Measurements from ENCODE around the gene PHLPP1. TPM values are rescaled to one million over a fixed set of nuclear protein-coding genes. Genes with fewer than 3 reads are reported as not detected.

The PHLPP1 gene
- total and polyA plus RNA-seq, 2 of the 4 experiments (the other 2 are of a cell fraction): 3.3 to 3.6 TPM

- Histone ChIP-seq H3K4me1 (ENCODE audit: control insufficient read depth, insufficient read depth, low read length) (no peaks in the 10 kb centered on the region), H4K8ac (ENCODE audit: low read depth in 2 of 2, low read length in 2 of 2) (no peak overlapping the region), H3K4me3 (ENCODE audit: insufficient read depth, low read depth, low read length) (no peak overlapping the region), H3K79me1 (ENCODE audit: low read depth in 1 of 2, low read length in 2 of 2) (no peaks in the 10 kb centered on the region), H3K18ac (ENCODE audit: low read depth, low read length) (no peak overlapping the region), H2BK5ac (ENCODE audit: low read depth, low read length, poor library complexity, severe bottlenecking) (no peak overlapping the region), H2BK15ac (ENCODE audit: low read depth, low read length) (no peak overlapping the region), H3K9me3 (ENCODE audit: control insufficient read depth, insufficient read depth, low read length) (peaks cover 8% of the 10 kb centered on the region), H2BK120ac (ENCODE audit: low read depth, low read length) (no peak overlapping the region), H3K23ac (ENCODE audit: low read depth, low read length) (no peak overlapping the region), H3K27ac (ENCODE audit: insufficient read depth, low read length) (no peak overlapping the region), H3K9ac (ENCODE audit: low read depth, low read length) (no peak overlapping the region), H3K4me2 (ENCODE audit: low read depth, low read length) (no peak overlapping the region), H3K27me3 (ENCODE audit: control insufficient read depth, insufficient read depth, low read length) (peaks cover 3% of the 10 kb centered on the region), H2BK20ac (ENCODE audit: low read depth, low read length) (no peak overlapping the region), H4K91ac (ENCODE audit: insufficient read depth, low read depth, low read length) (no peak overlapping the region), H2AK5ac (ENCODE audit: low read depth, low read length) (no peak overlapping the region), H2AFZ (replicated peaks; ENCODE audit: low read length, poor library complexity) (no peak overlapping the region), H3K4ac (ENCODE audit: low read depth, low read length) (no peak overlapping the region), H2AK9ac (replicated peaks; ENCODE audit: low read depth, low read length, poor library complexity) (no peak overlapping the region), H4K5ac (ENCODE audit: low read depth, low read length) (no peak overlapping the region), H3K56ac (ENCODE audit: extremely low read depth, insufficient read depth, low read length) (no peak overlapping the region), H3K36me3 (ENCODE audit: control insufficient read depth, insufficient read depth, low read length) (no peaks in the 10 kb centered on the region), H3K14ac (replicated peaks; ENCODE audit: low read depth, low read length) (no peak overlapping the region), H4K20me1 (ENCODE audit: insufficient read depth, low read length) (no peaks in the 10 kb centered on the region), H3K9me1 (ENCODE audit: insufficient read depth, low read length) (no peaks in the 10 kb centered on the region)
- in situ Hi-C loops (cut with MboI; ENCODE audit: low sequenced_read_pairs) (no loop called here), dilution Hi-C loops (cut with HindIII; ENCODE audit: low sequenced_read_pairs, unreplicated experiment) (no loop called here), intact Hi-C loops (cut with micrococcal nuclease) (no loop called here)
- no TSS peak for BruUV-seq (replicated peaks)
- 58% methylated on average over 4 of the region's 4 CpGs; no CpG with 5 or more reads in 1 of the 2 experiments for WGBS, 2 experiments (ENCODE audit: extremely low coverage in 2 of 2, insufficient read length in 1 of 2)
- TF ChIP-seq RAD21 (IDR thresholded peaks at IDR 0.05; ENCODE audit: low read length) (no peak), BHLHE40 (IDR thresholded peaks at IDR 0.05; ENCODE audit: low read depth, low read length) (no peak), RCOR1 (IDR thresholded peaks at IDR 0.05; ENCODE audit: insufficient replicate concordance, low read length) (no peak), USF2 (IDR thresholded peaks at IDR 0.05; ENCODE audit: low read depth, low read length) (no peak), MAZ (IDR thresholded peaks at IDR 0.05; ENCODE audit: borderline replicate concordance, low read depth, low read length) (no peak), MAFK (IDR thresholded peaks at IDR 0.05; ENCODE audit: low read depth, low read length) (no peak), MXI1 (IDR thresholded peaks at IDR 0.05; ENCODE audit: borderline replicate concordance, low read depth, low read length) (no peak)
- ChIA-PET CTCF (no interaction called here), POLR2A (ENCODE audit: unreplicated experiment) (no interaction called here)
- ATAC-seq (ENCODE audit: low read depth) (no peak), DNase-seq (no peak)
Observed at GRCh38 chr18:62683935-62684334, 31.4 kb upstream of the PHLPP1 start.

All from IMR-90 (cell line).